Liver (tissue), 3 donors: ENCODE data around the gene SDHAF1.

Experiments used
- JUND ChIP-seq, 2 donors: IDR thresholded peaks; 2 replicates each; pipeline ENCODE4 v1.6.1; 2016; ENCODE audit warnings: antibody characterized with exemption in 2 of 2
- RXRA ChIP-seq, 2 donors: IDR thresholded peaks; 2 replicates each; pipeline ENCODE4 v1.6.1; 2017 to 2018; ENCODE audit warnings: antibody characterized with exemption in 2 of 2, mild to moderate bottlenecking in 1 of 2
- TAF1 ChIP-seq: conservative IDR thresholded peaks from 2 replicates; pipeline ENCODE4 v1.6.1; 2016; ENCODE audit warnings: antibody characterized with exemption, mild to moderate bottlenecking
- YY1 ChIP-seq: IDR thresholded peaks from 2 replicates; pipeline ENCODE4 v1.6.1; 2016; ENCODE audit warnings: antibody characterized with exemption, mild to moderate bottlenecking
- TF ChIP-seq, protein P1 (sequence below): fragments of 150-350 bp; IDR thresholded peaks from 2 replicates; pipeline ENCODE4 v1.5.1; 2017; ENCODE audit warnings: improper control_type of control experiment, low read depth, low read length; ENCODE audit not compliant: missing input control
- donor health status: healthy.
- donor health status: healthy.

GRCh38 chr19:35996777-35997176, 1.8 kb downstream of the SDHAF1 start:
- TF ChIP-seq, protein P1, sequence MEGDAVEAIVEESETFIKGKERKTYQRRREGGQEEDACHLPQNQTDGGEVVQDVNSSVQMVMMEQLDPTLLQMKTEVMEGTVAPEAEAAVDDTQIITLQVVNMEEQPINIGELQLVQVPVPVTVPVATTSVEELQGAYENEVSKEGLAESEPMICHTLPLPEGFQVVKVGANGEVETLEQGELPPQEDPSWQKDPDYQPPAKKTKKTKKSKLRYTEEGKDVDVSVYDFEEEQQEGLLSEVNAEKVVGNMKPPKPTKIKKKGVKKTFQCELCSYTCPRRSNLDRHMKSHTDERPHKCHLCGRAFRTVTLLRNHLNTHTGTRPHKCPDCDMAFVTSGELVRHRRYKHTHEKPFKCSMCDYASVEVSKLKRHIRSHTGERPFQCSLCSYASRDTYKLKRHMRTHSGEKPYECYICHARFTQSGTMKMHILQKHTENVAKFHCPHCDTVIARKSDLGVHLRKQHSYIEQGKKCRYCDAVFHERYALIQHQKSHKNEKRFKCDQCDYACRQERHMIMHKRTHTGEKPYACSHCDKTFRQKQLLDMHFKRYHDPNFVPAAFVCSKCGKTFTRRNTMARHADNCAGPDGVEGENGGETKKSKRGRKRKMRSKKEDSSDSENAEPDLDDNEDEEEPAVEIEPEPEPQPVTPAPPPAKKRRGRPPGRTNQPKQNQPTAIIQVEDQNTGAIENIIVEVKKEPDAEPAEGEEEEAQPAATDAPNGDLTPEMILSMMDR, result no peak
- TF ChIP-seq TAF1 (no peak), RXRA (IDR thresholded peaks at IDR 0.05) (no peak), JUND (IDR thresholded peaks at IDR 0.05) (no peak), YY1 (no peak)
